IPS-18a (cell line): Measurements from ENCODE around the gene IBA57.

ENCODE experiments used
- H3K27ac ChIP-seq: one replicate; pipeline ENCODE4 v1.5.1; 2013; ENCODE audit warnings: low read length
- H3K27me3 ChIP-seq: one replicate; pipeline ENCODE4 v1.6.1; 2013; ENCODE audit warnings: mild to moderate bottlenecking, low read length; ENCODE audit not compliant: control insufficient read depth, insufficient read depth
- H3K36me3 ChIP-seq: one replicate; pipeline ENCODE4 v1.6.1; 2013; ENCODE audit warnings: low read depth, low read length; ENCODE audit not compliant: control insufficient read depth
- H3K4me1 ChIP-seq: one replicate; pipeline ENCODE4 v1.6.1; 2013; ENCODE audit warnings: low read depth, low read length; ENCODE audit not compliant: control insufficient read depth
- H3K4me3 ChIP-seq: one replicate; pipeline ENCODE4 v1.5.1; 2013; ENCODE audit warnings: low read length
- H3K9ac ChIP-seq: one replicate; pipeline ENCODE4 v1.6.1; 2013; ENCODE audit warnings: mild to moderate bottlenecking, low read length, moderate library complexity
- H3K9me3 ChIP-seq: one replicate; pipeline ENCODE4 v1.6.1; 2013; ENCODE audit warnings: low read depth, low read length; ENCODE audit not compliant: control insufficient read depth

The IBA57 gene

GRCh38 chr1:228139406-228139930 lies 26.1 kb upstream of the IBA57 start:
- peak overlapping the region; percentile 40 for H3K9ac ChIP-seq
- H3K27ac ChIP-seq: no peak overlapping the region
- H3K4me1 ChIP-seq: peaks cover 4% of the 10 kb centered on the region
- H3K27me3 ChIP-seq: peaks cover 41% of the 10 kb centered on the region
- no peaks in the 10 kb centered on the region for H3K9me3 ChIP-seq
- H3K36me3 ChIP-seq: no peaks in the 10 kb centered on the region
- H3K4me3 ChIP-seq: peak overlapping the region; percentile 75

- Histone ChIP-seq H3K27me3 (peaks cover 35% of the 10 kb centered on the region), H3K4me3 (peak within 1 kb of the TSS; percentile 82), H3K27ac (no peak within 1 kb of the TSS), H3K9me3 (no peaks in the 10 kb centered on the region), H3K4me1 (peaks cover 4% of the 10 kb centered on the region), H3K36me3 (no peaks in the 10 kb centered on the region), H3K9ac (peak within 1 kb of the TSS; percentile 61)
Measured at GRCh38 chr1:228139931-228140723, 25.5 kb upstream of the IBA57 start, which contains the start of gene GUK1. Gene GUK1 (plus strand): TSS chr1:228140279. CDS start chr1:228140303, 24 bp downstream.

DNA sequence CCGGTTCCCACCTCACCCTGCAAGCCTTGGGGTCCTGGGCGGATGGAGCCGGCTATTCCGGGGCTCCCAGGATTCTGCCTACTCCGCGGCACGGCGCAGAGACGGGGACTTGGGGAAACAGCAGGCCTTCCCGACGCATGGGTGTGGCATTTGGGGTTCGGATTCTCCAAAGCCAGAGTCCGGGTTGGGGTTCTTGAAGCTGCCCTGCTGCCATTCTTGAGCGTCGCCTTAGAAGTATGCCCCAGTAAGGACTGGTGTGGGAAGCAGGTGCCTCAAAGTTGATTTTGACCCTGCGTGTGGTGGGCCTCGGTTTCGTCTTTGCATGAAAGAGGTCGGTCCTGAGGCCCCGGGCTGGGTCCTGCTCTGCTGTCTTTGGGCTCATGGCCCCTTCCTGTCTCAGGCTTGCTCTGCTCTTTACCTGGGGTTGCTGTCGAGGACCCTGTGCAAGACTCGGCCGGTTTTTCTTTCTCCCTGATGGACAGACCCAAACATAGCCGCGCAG lies 24.8 kb upstream of the IBA57 start:
- Histone ChIP-seq H3K9me3 (no peaks in the 10 kb centered on the region), H3K36me3 (no peaks in the 10 kb centered on the region), H3K27me3 (peaks cover 28% of the 10 kb centered on the region), H3K27ac (no peak overlapping the region), H3K4me1 (peaks cover 4% of the 10 kb centered on the region), H3K9ac (peak overlapping the region; percentile 61), H3K4me3 (peak overlapping the region; percentile 82)

DNA sequence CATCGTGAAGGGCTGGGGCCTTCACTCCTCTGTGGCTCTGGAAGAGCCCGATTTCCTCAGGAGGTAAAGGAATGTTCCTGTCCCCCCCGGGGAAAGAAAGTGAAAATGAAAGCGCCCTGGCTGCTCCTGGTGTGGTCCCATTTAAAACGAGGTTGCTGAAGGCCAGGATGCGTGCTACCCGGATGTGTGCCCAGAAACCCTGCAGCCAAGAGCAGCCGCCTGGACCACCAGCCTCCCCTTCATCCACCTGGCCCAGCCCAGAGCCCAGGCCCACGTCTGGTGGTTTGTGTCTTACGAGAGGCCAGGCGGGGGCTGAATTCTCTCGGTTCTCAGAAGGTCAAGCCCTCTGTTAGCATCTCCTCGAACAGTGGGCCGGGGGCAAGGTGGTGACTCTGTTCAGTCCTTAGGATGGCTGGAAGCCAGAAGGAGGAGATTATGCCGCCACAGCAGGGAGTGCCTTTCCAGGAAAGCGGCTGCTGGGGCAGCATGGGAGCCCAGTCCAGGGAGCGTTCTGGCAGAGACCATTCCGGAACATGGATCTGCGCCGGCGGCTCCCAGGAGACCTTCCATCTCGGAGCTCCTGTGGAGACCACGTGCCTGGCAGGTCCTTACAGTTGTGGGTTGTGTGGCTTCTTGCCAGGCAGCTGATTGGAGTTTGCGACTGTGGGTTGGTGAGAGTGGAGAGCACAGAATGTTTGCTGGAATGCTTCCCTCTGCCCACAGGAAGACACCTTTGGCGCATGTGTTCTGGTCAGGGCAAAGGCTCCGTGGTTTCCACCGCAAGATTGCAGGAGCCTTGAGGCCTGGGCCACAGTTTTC lies 24.2 kb upstream of the IBA57 start:
- Histone ChIP-seq H3K36me3 (no peaks in the 10 kb centered on the region), H3K9me3 (no peaks in the 10 kb centered on the region), H3K9ac (peak overlapping the region; percentile 61), H3K4me1 (peaks cover 4% of the 10 kb centered on the region), H3K4me3 (peak overlapping the region; percentile 82), H3K27me3 (peaks cover 21% of the 10 kb centered on the region), H3K27ac (no peak overlapping the region)

DNA sequence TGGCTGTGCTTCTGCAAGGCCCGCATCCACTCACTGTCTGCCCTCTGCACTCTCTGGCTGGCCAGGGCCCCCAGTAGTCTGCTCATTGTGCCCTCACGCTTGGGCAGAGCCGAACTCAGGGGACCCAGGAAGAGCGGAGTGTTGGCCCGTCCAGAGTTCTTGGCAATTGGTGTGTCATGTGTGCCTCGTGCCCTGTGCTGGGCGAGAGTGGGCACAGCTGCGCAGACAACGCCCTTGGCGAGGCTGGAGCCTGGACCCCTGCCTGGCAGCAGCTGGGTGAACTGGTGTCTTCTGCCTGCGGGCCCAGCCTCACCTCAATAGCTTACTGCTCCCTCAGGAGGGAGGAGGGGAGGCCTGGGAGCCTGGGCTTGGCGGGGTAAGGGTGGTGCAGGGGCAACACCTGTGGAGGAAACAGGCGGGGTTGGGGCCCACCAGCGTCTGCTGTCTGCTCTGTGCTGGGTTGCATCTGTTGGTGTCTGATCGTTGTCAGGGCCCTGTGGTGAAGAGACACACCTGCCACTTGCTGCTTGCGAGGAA lies 23.4 kb upstream of the IBA57 start:
- H3K36me3 ChIP-seq: no peaks in the 10 kb centered on the region
- H3K9ac ChIP-seq: no peak overlapping the region
- H3K4me3 ChIP-seq: no peak overlapping the region
- no peak overlapping the region for H3K27ac ChIP-seq
- no peaks in the 10 kb centered on the region for H3K9me3 ChIP-seq
- peaks cover 4% of the 10 kb centered on the region for H3K4me1 ChIP-seq
- H3K27me3 ChIP-seq: peaks cover 14% of the 10 kb centered on the region

GRCh38 chr1:228142701-228143136 lies 22.9 kb upstream of the IBA57 start:
- Histone ChIP-seq H3K9ac (no peak overlapping the region), H3K27ac (no peak overlapping the region)

DNA sequence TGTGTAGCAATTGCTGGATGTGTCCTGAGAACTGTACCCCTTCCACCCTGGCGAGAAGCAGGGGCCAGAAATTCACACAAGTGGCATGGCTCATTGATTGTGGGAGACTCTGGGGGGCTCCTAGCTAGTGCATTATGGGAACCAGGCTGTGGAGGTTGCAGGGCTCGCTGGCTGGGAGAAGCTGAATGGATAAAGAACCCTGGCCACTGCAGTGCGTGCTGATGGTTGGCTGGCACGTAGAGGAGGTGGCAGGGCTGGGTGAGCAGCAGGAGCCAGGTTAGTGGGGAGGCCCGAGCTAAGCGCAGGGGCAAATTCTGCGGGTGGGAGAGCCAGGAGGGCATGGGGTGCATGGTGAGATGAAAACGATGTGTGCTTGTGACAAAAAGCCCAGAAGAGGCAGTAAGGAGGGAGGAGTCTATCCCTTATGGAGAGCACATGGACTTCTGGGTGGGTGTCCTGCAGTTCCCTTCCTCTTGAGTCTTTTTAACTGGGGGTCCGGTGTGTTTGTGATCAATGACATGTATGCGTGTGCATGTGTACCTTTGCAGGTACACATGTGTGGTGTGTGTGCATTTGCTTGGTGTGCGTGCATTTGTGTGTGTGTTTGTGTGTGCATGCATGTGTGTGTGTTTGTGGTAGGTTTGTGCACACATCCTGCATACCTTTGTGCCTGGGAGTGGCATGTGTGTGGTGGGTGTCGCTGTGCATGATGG lies 22.0 kb upstream of the IBA57 start:
- Histone ChIP-seq H3K9ac (no peak overlapping the region), H3K4me1 (peaks cover 4% of the 10 kb centered on the region), H3K27ac (no peak overlapping the region), H3K36me3 (no peaks in the 10 kb centered on the region), H3K9me3 (no peaks in the 10 kb centered on the region), H3K4me3 (no peak overlapping the region), H3K27me3 (no peaks in the 10 kb centered on the region)

More at GRCh38 chr1:228142701-228143136, 22.9 kb upstream of the IBA57 start:
- Histone ChIP-seq H3K4me1 (peaks cover 4% of the 10 kb centered on the region), H3K27me3 (peaks cover 9% of the 10 kb centered on the region), H3K36me3 (no peaks in the 10 kb centered on the region), H3K9me3 (no peaks in the 10 kb centered on the region), H3K4me3 (no peak overlapping the region)

- H3K4me3 ChIP-seq: no peak overlapping the region
- no peak overlapping the region for H3K27ac ChIP-seq
- H3K36me3 ChIP-seq: no peaks in the 10 kb centered on the region
- peaks cover 4% of the 10 kb centered on the region for H3K4me1 ChIP-seq
- no peak overlapping the region for H3K9ac ChIP-seq
- no peaks in the 10 kb centered on the region for H3K27me3 ChIP-seq
- no peaks in the 10 kb centered on the region for H3K9me3 ChIP-seq
Measured at GRCh38 chr1:228144193-228144992, 21.2 kb upstream of the IBA57 start.

- Histone ChIP-seq H3K4me1 (peaks cover 10% of the 10 kb centered on the region), H3K9ac (no peak overlapping the region), H3K9me3 (no peaks in the 10 kb centered on the region), H3K27me3 (no peaks in the 10 kb centered on the region), H3K4me3 (no peak overlapping the region), H3K27ac (no peak overlapping the region), H3K36me3 (no peaks in the 10 kb centered on the region)
Measured at GRCh38 chr1:228144993-228145343, 20.6 kb upstream of the IBA57 start.
